Measurements from ENCODE around the gene PKIG. TPM values are rescaled to one million over a fixed set of nuclear protein-coding genes. Genes with fewer than 3 reads are reported as not detected.
"Not testable (repeated sequence)": the region's sequence is repeated elsewhere in the genome, so short reads cannot be mapped to it uniquely, and the experiment has no call there.

The PKIG gene
- total and polyA plus RNA-seq, 2 of the 8 experiments (the other 6 are each of a cell fraction or from before 2014, with no cell fraction given): 26.7 to 34.3 TPM

- TF ChIP-seq SP2 (IDR thresholded peaks at IDR 0.05; ENCODE audit: low read length) (no peak), NRF1 (IDR thresholded peaks at IDR 0.05; ENCODE audit: low read depth, low read length) (no peak)
These were observed 22.1 kb upstream of the PKIG start (continued) for GRCh38 chr20:44560229-44560628.

- H3K27me3 ChIP-seq (replicated peaks in 1 of 4; ENCODE audit: control insufficient read depth in 3 of 4, extremely low read depth in 1 of 4, insufficient read depth in 3 of 4, low read length in 3 of 4); H3K9me3 ChIP-seq (ENCODE audit: insufficient read depth in 2 of 2, low read depth in 1 of 2, low read length in 1 of 2); H2BK15ac ChIP-seq (ENCODE audit: low read length); H3K4me2 ChIP-seq (ENCODE audit: insufficient read depth in 1 of 2, low read depth in 2 of 2, low read length in 2 of 2); H3K4ac ChIP-seq (replicated peaks; ENCODE audit: insufficient read length, low read depth, low read length); H3K27ac ChIP-seq (ENCODE audit: low read depth, low read length); H4K91ac ChIP-seq (replicated peaks; ENCODE audit: insufficient read length, low read length); H4K20me1 ChIP-seq (replicated peaks in 1 of 2; ENCODE audit: control insufficient read depth in 1 of 2, insufficient read depth in 2 of 2, low read length in 2 of 2); H3K79me2 ChIP-seq (ENCODE audit: control insufficient read depth in 1 of 2, insufficient read depth in 2 of 2, low read length in 2 of 2); POLR2A ChIA-PET (ENCODE audit: partially characterized antibody); H3K23me2 ChIP-seq (ENCODE audit: low read depth, low read length); DNase-seq (ENCODE audit: low read depth in 1 of 2, low spot score in 2 of 2); H4K8ac ChIP-seq (ENCODE audit: extremely low read depth, insufficient read depth, low read length); FAIRE-seq; H3K4me1 ChIP-seq (replicated peaks in 1 of 4; ENCODE audit: control insufficient read depth in 3 of 4, insufficient read depth in 4 of 4, low read length in 3 of 4); H2AK5ac ChIP-seq (ENCODE audit: low read depth, low read length); H3K36me3 ChIP-seq (ENCODE audit: control insufficient read depth in 2 of 4, insufficient read depth in 4 of 4, low read length in 3 of 4); H2BK120ac ChIP-seq (replicated peaks; ENCODE audit: low read depth, low read length); H2BK12ac ChIP-seq (ENCODE audit: low read depth, low read length); H3K23ac ChIP-seq (ENCODE audit: insufficient read length); H4K5ac ChIP-seq (ENCODE audit: insufficient read length, low read depth, low read length); H3K56ac ChIP-seq (replicated peaks; ENCODE audit: insufficient read length, low read depth, low read length); H3K9ac ChIP-seq (replicated peaks in 1 of 4; ENCODE audit: extremely low read depth in 1 of 4, low read depth in 3 of 4, low read length in 3 of 4); H3K18ac ChIP-seq (ENCODE audit: extremely low read depth, low read length); H2BK5ac ChIP-seq (ENCODE audit: low read depth, low read length); H3K14ac ChIP-seq (ENCODE audit: insufficient read length); H2BK20ac ChIP-seq (ENCODE audit: low read length); H3K4me3 ChIP-seq (ENCODE audit: extremely low read depth in 1 of 4, insufficient read depth in 2 of 4, low read depth in 3 of 4, low read length in 4 of 4); H3K79me1 ChIP-seq (ENCODE audit: low read depth, low read length); H2AFZ ChIP-seq (ENCODE audit: low read length); CTCF ChIA-PET (ENCODE audit: partially characterized antibody): not testable (repeated sequence)
- 88% methylated on average over 6 of the region's 6 CpGs; no CpG with 5 or more reads in 1 of the 2 experiments for WGBS, 2 experiments (ENCODE audit: extremely low coverage in 1 of 2, insufficient coverage in 1 of 2, insufficient read length in 1 of 2, insufficient replicate concordance in 2 of 2, low coverage in 1 of 2, low lambda C conversion rate in 2 of 2, missing lambda C conversion rate in 1 of 2)
These were observed 21.6 kb upstream of the PKIG start for GRCh38 chr20:44560818-44561217.
